Ecto neural progenitor cell (in vitro differentiated cells): ENCODE results near the gene CHRND.

Experiments used
- DNase-seq: peaks from one replicate; pipeline ENCODE4 v3.0.0-alpha.2; 2018; ENCODE audit warnings: low spot score

CHRND gene

GRCh38 chr2:232576995-232577394 is 51.0 kb downstream of the CHRND start:
- no peak for DNase-seq

GRCh38 chr2:232577841-232578240 is 51.9 kb downstream of the CHRND start:
- no peak for DNase-seq

- no peak for DNase-seq
Measured at GRCh38 chr2:232578626-232579025, 52.7 kb downstream of the CHRND start.

- DNase-seq: no peak
Measured at GRCh38 chr2:232580648-232580981, 54.7 kb downstream of the CHRND start.

- no peak for DNase-seq
Measured at GRCh38 chr2:232581725-232582124, 55.8 kb downstream of the CHRND start.

GRCh38 chr2:232584238-232584637 is 58.3 kb downstream of the CHRND start:
- no peak for DNase-seq
